Measurements from ENCODE around the gene FMN1. TPM values are rescaled to one million over a fixed set of nuclear protein-coding genes. Genes with fewer than 3 reads are reported as not detected.

Gene FMN1
- total and polyA plus RNA-seq, 2 experiments from 2014 or later = 0.53 to 1.8 TPM

GRCh38 chr15:32888221-32888761 lies 306.2 kb downstream of the FMN1 start:
- peaks cover 30% of the 10 kb centered on the region for H3K4me1 ChIP-seq (ENCODE audit: low read depth)
- H3K36me3 ChIP-seq = no peaks in the 10 kb centered on the region
- H3K27ac ChIP-seq = no peak overlapping the region
- no peak overlapping the region for H3K4me3 ChIP-seq
- no peak for TF ChIP-seq CTCF (IDR thresholded peaks at IDR 0.05; ENCODE audit: low read depth, low read length)
- H3K9me3 ChIP-seq (ENCODE audit: low read depth) = no peaks in the 10 kb centered on the region
- DNase-seq (ENCODE audit: low read depth in 1 of 2, low spot score in 1 of 2) = no peak
- no peaks in the 10 kb centered on the region for H3K27me3 ChIP-seq

- H3K27ac ChIP-seq = no peak overlapping the region
- H3K4me3 ChIP-seq = no peak overlapping the region
- no peaks in the 10 kb centered on the region for H3K36me3 ChIP-seq
- no peak for DNase-seq (ENCODE audit: low read depth in 1 of 2, low spot score in 1 of 2)
- H3K27me3 ChIP-seq = no peaks in the 10 kb centered on the region
- no peak for TF ChIP-seq CTCF (IDR thresholded peaks at IDR 0.05; ENCODE audit: low read depth, low read length)
- H3K9me3 ChIP-seq (ENCODE audit: low read depth) = no peaks in the 10 kb centered on the region
- peaks cover 30% of the 10 kb centered on the region for H3K4me1 ChIP-seq (ENCODE audit: low read depth)
Measured at GRCh38 chr15:32887090-32887489, 307.4 kb downstream of the FMN1 start.

GRCh38 chr15:32886459-32886858 lies 308.1 kb downstream of the FMN1 start:
- TF ChIP-seq CTCF (IDR thresholded peaks at IDR 0.05; ENCODE audit: low read depth, low read length) = no peak
- peak in 1 of 2 donors; percentile 32 for DNase-seq (ENCODE audit: low read depth in 1 of 2, low spot score in 1 of 2)
- Histone ChIP-seq H3K9me3 (ENCODE audit: low read depth) (no peaks in the 10 kb centered on the region), H3K27ac (peak overlapping the region; percentile 11), H3K27me3 (no peaks in the 10 kb centered on the region), H3K4me3 (no peak overlapping the region), H3K4me1 (ENCODE audit: low read depth) (peaks cover 30% of the 10 kb centered on the region), H3K36me3 (no peaks in the 10 kb centered on the region)

- DNase-seq (ENCODE audit: low read depth in 1 of 2, low spot score in 1 of 2) = no peak
- H3K36me3 ChIP-seq = no peaks in the 10 kb centered on the region
- H3K4me3 ChIP-seq = no peak overlapping the region
- H3K27ac ChIP-seq = peak overlapping the region; percentile 46
- H3K9me3 ChIP-seq (ENCODE audit: low read depth) = no peaks in the 10 kb centered on the region
- H3K27me3 ChIP-seq = no peaks in the 10 kb centered on the region
- no peak for TF ChIP-seq CTCF (IDR thresholded peaks at IDR 0.05; ENCODE audit: low read depth, low read length)
- H3K4me1 ChIP-seq (ENCODE audit: low read depth) = peaks cover 30% of the 10 kb centered on the region
Measured at GRCh38 chr15:32885713-32886112, 308.8 kb downstream of the FMN1 start.

GRCh38 chr15:32884146-32884545 lies 310.4 kb downstream of the FMN1 start:
- peak in 1 of 2 donors; percentile 74 for DNase-seq (ENCODE audit: low read depth in 1 of 2, low spot score in 1 of 2)
- peaks cover 30% of the 10 kb centered on the region for H3K4me1 ChIP-seq (ENCODE audit: low read depth)
- no peak overlapping the region for H3K27ac ChIP-seq
- no peaks in the 10 kb centered on the region for H3K36me3 ChIP-seq
- no peak for TF ChIP-seq CTCF (IDR thresholded peaks at IDR 0.05; ENCODE audit: low read depth, low read length)
- H3K27me3 ChIP-seq = no peaks in the 10 kb centered on the region
- no peaks in the 10 kb centered on the region for H3K9me3 ChIP-seq (ENCODE audit: low read depth)
- no peak overlapping the region for H3K4me3 ChIP-seq

Data from cardiac muscle cell (in vitro differentiated cells and primary cell).